ENCODE results near the gene HPSE2. TPM values are rescaled to one million over a fixed set of nuclear protein-coding genes. Genes with fewer than 3 reads are reported as not detected.

The HPSE2 gene
- total RNA-seq, 1 experiment from 2014 or later, result not detected

GRCh38 chr10:98659951-98660350, 575.7 kb downstream of the HPSE2 start:
- Histone ChIP-seq H3K9me2 (ENCODE audit: insufficient read depth) (no peaks in the 10 kb centered on the region), H3K79me2 (ENCODE audit: low read depth) (no peaks in the 10 kb centered on the region), H3K4me3 (no peak overlapping the region), H3K27ac (no peak overlapping the region), H3K36me3 (ENCODE audit: low read depth) (no peaks in the 10 kb centered on the region), H2AFZ (no peak overlapping the region), H3K4me1 (replicated peaks; ENCODE audit: insufficient read depth) (no peaks in the 10 kb centered on the region), H3K27me3 (ENCODE audit: insufficient read depth, low read depth) (no peaks in the 10 kb centered on the region), H4K20me1 (ENCODE audit: insufficient read depth) (no peaks in the 10 kb centered on the region), H3F3A (ENCODE audit: insufficient read depth, low read depth) (no peaks in the 10 kb centered on the region), H3K4me2 (no peak overlapping the region), H3K9me3 (ENCODE audit: insufficient read depth, low read depth) (no peaks in the 10 kb centered on the region)
- CTCF ChIA-PET, result no interaction called here
- POLR2A ChIA-PET (ENCODE audit: unreplicated experiment), result no interaction called here
- intact Hi-C loops (cut with micrococcal nuclease; ENCODE audit: unreplicated experiment), result loop anchor here (5.0 kb wide), 2 partner anchors 353 to 418 kb away; no protein-coding TSS in a partner anchor
- no peak for DNase-seq
- TF ChIP-seq CTCF (conservative IDR thresholded peaks at IDR 0.05) (no peak), EZH2 (IDR thresholded peaks at IDR 0.05; ENCODE audit: low read depth) (no peak)
- no TSS peak for BruUV-seq (replicated peaks)

GRCh38 chr10:98655492-98655891, 580.2 kb downstream of the HPSE2 start:
- no peak for DNase-seq
- no peak overlapping the region for H2AFZ ChIP-seq
- BruUV-seq (replicated peaks), result no TSS peak
- no peaks in the 10 kb centered on the region for H3K9me2 ChIP-seq (ENCODE audit: insufficient read depth)
- H3K4me2 ChIP-seq, result no peak overlapping the region
- TF ChIP-seq CTCF (conservative IDR thresholded peaks at IDR 0.05) (no peak), EZH2 (IDR thresholded peaks at IDR 0.05; ENCODE audit: low read depth) (no peak)
- ChIA-PET CTCF (no interaction called here), POLR2A (ENCODE audit: unreplicated experiment) (no interaction called here)
- H3K27ac ChIP-seq, result no peak overlapping the region
- no peaks in the 10 kb centered on the region for H3K36me3 ChIP-seq (ENCODE audit: low read depth)
- intact Hi-C loops (cut with micrococcal nuclease; ENCODE audit: unreplicated experiment), result no loop called here
- H3K9me3 ChIP-seq (ENCODE audit: insufficient read depth, low read depth), result no peaks in the 10 kb centered on the region
- no peaks in the 10 kb centered on the region for H3K79me2 ChIP-seq (ENCODE audit: low read depth)
- H3K4me1 ChIP-seq (replicated peaks; ENCODE audit: insufficient read depth), result no peaks in the 10 kb centered on the region
- H3K27me3 ChIP-seq (ENCODE audit: insufficient read depth, low read depth), result peaks cover 2% of the 10 kb centered on the region; the same call in 1 of the 2 replicates
- H3K4me3 ChIP-seq, result no peak overlapping the region
- no peaks in the 10 kb centered on the region for H4K20me1 ChIP-seq (ENCODE audit: insufficient read depth)
- H3F3A ChIP-seq (ENCODE audit: insufficient read depth, low read depth), result no peaks in the 10 kb centered on the region

- no peak for TF ChIP-seq EZH2 (IDR thresholded peaks at IDR 0.05; ENCODE audit: low read depth)
- Histone ChIP-seq H3K36me3 (ENCODE audit: low read depth) (no peaks in the 10 kb centered on the region), H2AFZ (no peak overlapping the region), H3K9me3 (ENCODE audit: insufficient read depth, low read depth) (no peaks in the 10 kb centered on the region), H3K27me3 (ENCODE audit: insufficient read depth, low read depth) (peaks cover 5% of the 10 kb centered on the region; the same call in 1 of the 2 replicates), H4K20me1 (ENCODE audit: insufficient read depth) (no peaks in the 10 kb centered on the region), H3K4me3 (no peak overlapping the region), H3K79me2 (ENCODE audit: low read depth) (no peaks in the 10 kb centered on the region), H3K27ac (no peak overlapping the region), H3K4me2 (no peak overlapping the region), H3K4me1 (replicated peaks; ENCODE audit: insufficient read depth) (no peaks in the 10 kb centered on the region), H3F3A (ENCODE audit: insufficient read depth, low read depth) (no peaks in the 10 kb centered on the region), H3K9me2 (ENCODE audit: insufficient read depth) (no peaks in the 10 kb centered on the region)
- intact Hi-C loops (cut with micrococcal nuclease; ENCODE audit: unreplicated experiment), result no loop called here
- POLR2A ChIA-PET (ENCODE audit: unreplicated experiment), result no interaction called here
- CTCF ChIA-PET, result no interaction called here
- no TSS peak for BruUV-seq (replicated peaks)
- no peak for DNase-seq
Measured at GRCh38 chr10:98649170-98649569, 586.5 kb downstream of the HPSE2 start.

Measured in PC-9 (cell line).